Measurements from ENCODE around the gene PHYHIPL.

The PHYHIPL gene

GRCh38 chr10:59176241-59177030, at the start of gene PHYHIPL:
Gene PHYHIPL, plus strand, starts transcription at chr10:59176643. Its CDS starts 211 bp downstream, at chr10:59176854.
- DNase-seq: no peak

- no peak for DNase-seq
Measured at GRCh38 chr10:59126991-59127390, 49.5 kb upstream of the PHYHIPL start.

- DNase-seq: no peak
Measured at GRCh38 chr10:59127991-59128390, 48.5 kb upstream of the PHYHIPL start.

- DNase-seq: no peak
Measured at GRCh38 chr10:59129867-59130266, 46.6 kb upstream of the PHYHIPL start.

DNA sequence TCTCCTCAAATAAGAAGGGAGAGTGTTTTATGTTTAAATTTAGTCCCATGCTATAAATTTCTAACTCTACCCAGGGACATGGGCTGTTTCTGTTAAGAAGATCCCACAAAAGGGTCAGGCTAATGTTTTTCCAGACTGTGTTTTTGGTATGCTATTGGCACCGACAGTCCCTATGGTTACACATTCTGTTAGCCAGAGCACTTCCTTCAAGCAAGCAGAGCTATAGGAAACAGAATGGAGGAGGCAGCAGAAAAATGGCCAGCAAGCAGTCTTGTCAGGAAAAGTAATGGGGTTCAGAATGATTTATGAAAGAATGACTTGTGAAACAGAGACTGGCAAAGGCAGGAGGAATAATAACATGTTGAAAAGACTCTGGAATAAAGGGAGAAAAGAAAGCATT, 44.8 kb upstream of the PHYHIPL start:
- DNase-seq: no peak

GRCh38 chr10:59133841-59134593, 42.4 kb upstream of the PHYHIPL start:
- no peak for DNase-seq

DNA sequence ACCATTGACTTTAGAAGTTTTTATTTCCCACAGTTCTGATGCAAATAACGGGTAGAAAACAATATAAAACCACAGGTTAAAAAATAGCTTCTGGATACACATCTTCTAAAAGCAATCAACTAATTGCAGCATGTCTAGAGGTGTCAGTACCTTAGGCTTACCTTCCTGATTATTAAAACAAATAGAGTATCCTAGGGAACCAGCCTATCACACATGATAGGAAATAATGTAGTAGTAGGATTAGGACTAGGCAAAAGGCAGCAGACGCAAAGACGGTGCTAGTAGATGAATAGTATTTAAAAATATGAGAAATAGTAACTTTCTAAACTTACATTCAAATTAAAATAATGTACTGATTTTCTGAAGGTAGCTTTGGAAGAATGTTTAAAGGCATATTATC, 41.7 kb upstream of the PHYHIPL start:
- DNase-seq: no peak

DNA sequence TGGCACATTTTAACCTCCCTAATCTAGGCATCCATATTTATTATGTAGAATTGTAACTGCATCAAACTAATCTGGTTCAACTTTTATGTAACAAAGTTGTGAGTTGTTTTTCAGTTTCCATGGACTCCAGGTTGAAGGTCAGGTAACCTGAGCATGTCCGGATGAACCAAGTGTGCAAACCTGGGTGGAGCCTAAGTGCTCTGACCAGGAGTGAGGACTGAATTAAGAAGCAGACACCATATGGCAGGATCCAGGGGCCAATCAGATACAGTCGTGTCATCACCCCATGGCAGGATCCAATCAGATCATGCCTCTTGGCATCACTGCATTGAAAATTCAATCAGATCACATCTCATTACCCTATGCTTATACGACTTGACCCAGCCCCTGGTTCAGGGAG, 41.2 kb upstream of the PHYHIPL start:
- DNase-seq: no peak

DNA sequence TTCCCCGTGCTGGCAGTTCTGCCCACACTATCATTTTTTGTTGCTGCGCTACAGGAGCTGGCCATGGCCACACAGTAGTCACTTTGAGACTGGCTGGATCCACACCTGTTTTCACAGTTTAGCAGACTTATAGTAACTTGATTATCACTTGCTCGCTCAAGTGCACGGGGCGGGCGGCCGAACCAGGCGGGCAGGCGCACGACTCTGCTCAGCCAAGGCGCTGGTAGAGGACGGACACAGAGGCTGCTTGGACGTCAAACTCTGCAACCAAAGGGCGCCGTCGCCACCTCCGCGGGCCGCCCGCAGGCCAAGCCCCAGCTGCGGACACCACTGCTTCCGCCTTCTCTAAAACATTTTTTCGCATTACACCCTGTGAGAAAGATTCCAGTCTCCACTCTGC, 38.4 kb upstream of the PHYHIPL start:
- DNase-seq: no peak

- no peak for DNase-seq
Measured at GRCh38 chr10:59143544-59143943, 32.9 kb upstream of the PHYHIPL start.

GRCh38 chr10:59148701-59149100, 27.7 kb upstream of the PHYHIPL start:
- DNase-seq: no peak

- no peak for DNase-seq
Measured at GRCh38 chr10:59155556-59155955, 20.9 kb upstream of the PHYHIPL start.

DNA sequence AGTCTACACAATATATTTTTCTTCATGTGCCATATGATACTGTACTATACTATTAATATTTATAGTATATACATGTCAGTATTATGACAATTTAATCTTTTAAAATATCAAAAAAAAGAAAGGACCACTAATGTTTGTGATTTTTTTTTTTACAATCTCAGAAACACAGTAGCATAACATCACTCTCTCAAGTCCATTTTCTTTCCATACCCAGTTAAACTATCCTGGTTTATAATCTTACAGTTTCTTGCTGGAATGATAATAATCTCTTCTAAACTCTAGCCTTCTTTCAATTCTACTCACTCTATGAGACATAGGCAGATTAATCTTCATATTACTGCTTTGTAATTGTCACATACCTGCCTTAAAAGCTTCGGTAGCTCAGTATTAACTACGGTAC, 8.9 kb upstream of the PHYHIPL start:
- DNase-seq: no peak

DNA sequence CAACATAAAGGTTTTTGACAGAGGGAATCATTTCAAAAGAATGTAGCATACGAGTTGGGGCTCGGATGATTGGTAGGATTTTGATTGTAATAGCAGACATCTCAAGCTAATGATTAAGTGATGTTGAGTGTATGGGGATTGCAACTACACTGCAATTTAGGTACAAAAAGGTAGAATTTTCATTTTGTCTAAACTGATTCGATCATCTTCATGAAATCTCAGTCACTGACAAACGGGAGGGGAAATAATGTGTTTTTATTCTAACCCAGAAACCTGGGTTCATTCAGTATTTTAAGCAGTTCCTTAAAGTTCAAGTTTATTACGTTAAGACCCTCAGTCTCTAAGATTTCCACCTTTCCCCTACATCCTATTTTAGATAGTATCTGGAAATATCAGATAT, 3.9 kb upstream of the PHYHIPL start:
- no peak for DNase-seq

DNA sequence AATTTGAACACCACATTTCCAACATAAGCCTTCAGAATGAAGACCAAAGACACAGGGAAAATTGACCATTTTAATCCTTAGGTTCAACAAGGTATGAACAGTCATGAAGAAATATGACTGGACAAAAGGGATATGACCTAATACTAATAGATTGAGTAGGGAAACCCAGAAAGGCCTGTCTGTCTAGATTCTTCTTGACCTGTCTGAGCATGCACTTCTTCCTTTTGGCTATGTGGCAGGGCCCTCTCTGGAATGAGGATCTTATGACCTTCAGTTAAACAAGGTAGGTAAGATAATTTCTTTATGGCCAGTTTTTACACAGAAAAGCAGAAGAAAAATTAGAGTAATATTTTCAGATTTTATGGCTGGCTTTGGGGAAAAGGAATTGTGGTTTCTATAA, 3.0 kb upstream of the PHYHIPL start:
- DNase-seq: no peak

GRCh38 chr10:59175538-59176240, 754 bp upstream of the PHYHIPL start:
- DNase-seq: no peak

GRCh38 chr10:59177031-59177797, 771 bp downstream of the PHYHIPL start:
- DNase-seq: no peak

- DNase-seq: no peak
Measured at GRCh38 chr10:59177836-59178235, 1.4 kb downstream of the PHYHIPL start.

GRCh38 chr10:59179068-59179467, 2.6 kb downstream of the PHYHIPL start:
- DNase-seq: no peak

DNA sequence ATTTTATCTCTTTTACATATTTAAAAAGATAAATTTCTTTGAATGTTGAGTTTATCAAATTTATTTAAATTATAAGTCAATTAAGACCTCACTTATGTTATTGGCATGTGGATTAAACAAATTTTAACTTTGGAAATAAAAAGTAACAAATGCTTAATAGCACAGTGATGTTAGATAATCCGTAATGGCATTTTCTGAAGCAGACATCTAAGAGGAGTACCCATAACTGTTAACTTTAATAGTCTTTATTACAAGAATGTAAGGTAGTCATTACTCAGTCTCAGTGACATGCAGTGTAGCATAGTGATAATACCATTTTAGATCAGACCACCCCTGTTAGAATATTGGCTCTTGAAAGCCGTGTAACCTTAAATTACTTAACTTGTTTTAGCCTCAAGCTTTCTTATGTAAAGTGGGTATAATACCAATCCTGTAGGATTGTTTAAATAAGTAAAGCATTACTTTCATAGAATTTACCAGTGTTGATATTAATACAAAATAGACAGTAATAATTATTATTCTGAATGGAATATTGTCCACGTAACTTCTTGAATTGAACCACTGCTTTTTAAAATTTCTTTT, 4.3 kb downstream of the PHYHIPL start:
- DNase-seq: no peak

DNA sequence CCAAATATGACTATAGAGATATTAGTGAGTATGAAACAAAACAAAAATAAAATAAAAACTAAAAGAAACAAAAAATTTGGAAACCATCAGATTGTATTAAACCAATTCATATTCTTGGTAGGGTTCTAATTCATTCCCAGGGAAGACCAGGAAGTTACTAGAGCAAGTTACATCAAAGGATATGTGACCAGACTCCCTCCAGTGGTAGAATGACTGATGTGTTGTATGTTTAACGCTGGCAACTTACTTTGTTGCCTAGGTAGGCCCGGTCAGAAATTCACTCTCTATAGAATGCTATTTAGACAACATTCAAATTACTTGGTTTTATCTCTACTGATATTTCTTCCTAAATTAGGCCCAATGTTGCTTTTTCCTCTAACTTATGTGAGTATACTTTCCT, 5.2 kb downstream of the PHYHIPL start:
- no peak for DNase-seq

DNA sequence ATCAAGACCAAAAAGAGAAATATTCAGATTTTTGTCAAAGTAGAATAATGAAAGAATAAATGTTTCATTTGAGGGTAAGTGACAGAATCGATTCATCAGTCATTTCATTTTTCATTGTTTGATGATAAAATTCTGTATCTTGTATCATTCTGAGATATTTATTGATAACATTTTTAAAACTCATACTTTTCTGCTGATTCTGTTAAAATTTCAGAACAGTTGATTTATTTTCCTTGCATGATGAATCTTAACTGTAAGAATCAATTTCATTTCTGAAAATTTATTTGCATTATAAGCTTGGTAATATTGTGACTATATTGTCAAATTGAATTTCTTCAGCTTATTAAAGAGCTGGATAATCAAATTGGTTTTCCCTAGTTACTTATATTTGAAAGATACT, 13.9 kb downstream of the PHYHIPL start:
- no peak for DNase-seq

Data from CD4-positive, alpha-beta T cell treated with Interleukin-21 for 1 hour (primary cell).